ENCODE data around the gene LAMC2.

DNA sequence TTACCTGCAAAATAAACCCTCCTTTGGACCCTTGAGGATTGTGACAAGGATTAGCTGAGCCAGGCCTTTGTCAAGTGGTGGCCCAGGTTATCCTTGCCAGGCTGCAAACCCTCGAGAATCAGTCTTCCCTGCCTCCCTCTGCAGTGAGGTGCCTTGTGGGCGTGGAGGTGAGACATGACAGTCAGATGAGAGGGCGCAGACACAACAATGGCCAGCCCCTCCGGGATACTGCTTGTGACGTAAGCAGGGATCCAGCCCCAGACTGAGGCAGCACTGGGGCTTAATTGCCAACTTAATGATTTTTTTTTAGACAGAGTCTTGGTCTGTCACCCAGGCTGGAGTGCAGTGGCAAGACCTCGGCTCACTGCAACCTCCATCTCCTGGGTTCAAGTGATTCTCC lies 104.6 kb downstream of the LAMC2 start:
- TF ChIP-seq, protein P1, sequence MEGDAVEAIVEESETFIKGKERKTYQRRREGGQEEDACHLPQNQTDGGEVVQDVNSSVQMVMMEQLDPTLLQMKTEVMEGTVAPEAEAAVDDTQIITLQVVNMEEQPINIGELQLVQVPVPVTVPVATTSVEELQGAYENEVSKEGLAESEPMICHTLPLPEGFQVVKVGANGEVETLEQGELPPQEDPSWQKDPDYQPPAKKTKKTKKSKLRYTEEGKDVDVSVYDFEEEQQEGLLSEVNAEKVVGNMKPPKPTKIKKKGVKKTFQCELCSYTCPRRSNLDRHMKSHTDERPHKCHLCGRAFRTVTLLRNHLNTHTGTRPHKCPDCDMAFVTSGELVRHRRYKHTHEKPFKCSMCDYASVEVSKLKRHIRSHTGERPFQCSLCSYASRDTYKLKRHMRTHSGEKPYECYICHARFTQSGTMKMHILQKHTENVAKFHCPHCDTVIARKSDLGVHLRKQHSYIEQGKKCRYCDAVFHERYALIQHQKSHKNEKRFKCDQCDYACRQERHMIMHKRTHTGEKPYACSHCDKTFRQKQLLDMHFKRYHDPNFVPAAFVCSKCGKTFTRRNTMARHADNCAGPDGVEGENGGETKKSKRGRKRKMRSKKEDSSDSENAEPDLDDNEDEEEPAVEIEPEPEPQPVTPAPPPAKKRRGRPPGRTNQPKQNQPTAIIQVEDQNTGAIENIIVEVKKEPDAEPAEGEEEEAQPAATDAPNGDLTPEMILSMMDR (IDR thresholded peaks at IDR 0.05; ENCODE audit: low read length): no peak
- no peak for TF ChIP-seq EZH2 (optimal IDR thresholded peaks at IDR 0.05; ENCODE audit: low read depth, low read length)

Data from MM.1S (cell line).